ENCODE measurements around the gene NDE1.
"Not testable (repeated sequence)": the region's sequence is repeated elsewhere in the genome, so short reads cannot be mapped to it uniquely, and the experiment has no call there.

NDE1 gene

DNA sequence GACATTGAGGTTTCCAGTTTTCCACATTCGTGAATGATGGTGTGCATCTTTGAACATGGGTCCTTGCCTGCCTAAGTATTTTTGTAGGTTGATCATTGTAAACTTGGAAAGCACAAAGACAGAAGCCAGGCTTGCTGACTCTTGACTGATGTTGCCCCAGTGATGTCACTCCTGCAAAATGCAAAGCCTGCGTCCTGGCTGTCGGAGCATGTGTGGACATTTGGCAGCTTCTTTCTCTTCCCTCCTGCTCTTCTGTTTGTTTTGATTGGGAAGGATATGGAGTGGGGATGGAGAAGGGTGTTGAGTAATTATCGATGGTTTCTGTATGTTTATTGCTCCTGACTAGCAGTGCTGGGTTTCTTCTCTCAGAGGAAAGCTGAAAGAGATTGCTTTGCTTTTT, 3.2 kb downstream of the NDE1 start:
- FAIRE-seq, result no peak

DNA sequence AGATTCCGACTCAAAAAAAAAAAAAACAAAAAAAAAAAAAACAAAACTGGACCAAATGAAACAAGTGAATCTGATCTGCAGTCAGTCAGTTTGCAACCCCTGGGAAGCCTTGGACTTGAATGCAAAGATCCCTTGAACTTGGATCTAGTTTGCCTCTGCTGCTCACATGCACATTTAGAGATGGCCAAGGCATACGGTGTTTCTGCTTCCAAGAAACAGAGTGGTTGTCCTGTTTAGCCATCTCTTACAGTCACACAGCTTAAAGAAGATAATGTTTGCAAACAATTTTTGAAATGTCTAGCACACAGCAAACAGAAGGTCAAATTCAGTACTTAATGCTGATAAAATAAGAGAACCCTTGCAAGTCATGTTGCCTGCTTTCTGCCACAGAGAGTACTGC, 4.5 kb downstream of the NDE1 start:
- FAIRE-seq, result no peak

DNA sequence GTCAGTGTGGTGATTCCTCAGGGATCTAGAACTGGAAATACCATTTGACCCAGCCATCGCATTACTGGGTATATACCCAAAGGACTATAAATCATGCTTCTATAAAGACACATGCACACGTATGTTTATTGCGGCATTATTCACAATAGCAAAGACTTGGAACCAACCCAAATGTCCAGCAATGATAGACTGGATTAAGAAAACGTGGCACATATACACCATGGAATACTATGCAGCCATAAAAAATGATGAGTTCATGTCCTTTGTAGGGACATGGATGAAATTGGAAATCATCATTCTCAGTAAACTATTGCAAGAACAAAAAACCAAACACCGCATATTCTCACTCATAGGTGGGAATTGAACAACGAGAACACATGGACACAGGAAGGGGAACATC, 5.5 kb downstream of the NDE1 start:
- FAIRE-seq, result not testable (repeated sequence)

DNA sequence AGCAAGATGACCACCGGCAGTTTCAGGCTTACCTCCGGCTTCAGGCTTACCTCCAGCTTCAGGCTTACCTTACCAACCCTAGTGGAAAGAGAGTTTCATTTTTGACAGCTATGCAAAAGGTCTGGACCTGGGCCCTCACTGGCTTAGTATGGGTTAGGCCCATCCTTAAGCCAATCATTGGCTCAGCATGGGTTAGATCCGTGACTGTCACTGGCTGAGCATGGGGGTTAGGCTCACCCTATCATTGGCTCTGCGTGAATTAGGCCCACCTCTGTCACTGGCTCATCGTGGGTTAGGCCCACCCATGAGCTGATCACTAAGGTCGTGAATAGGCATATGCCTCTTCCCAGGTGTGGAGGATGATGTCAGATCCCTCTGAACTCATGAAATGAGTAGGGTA, 8.1 kb downstream of the NDE1 start:
- no peak for FAIRE-seq

DNA sequence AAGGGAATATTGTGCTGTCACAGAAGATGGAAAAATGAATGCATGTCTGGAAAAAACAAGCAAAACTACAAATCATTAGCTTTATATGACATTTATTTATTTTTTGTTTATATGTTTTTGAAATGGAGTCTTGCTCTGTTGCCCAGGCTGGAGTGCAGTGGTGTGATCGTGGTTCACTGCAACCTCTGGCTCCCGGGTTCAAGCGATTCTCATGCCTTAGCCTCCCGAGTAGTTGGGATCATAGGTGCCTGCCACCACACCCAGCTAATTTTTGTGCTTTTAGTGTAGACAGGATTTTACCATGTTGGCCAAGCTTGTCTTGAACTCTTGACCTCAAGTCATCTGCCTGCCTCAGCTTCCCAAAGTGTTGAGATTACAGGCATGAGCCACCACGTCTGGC, 8.5 kb downstream of the NDE1 start:
- no peak for FAIRE-seq

DNA sequence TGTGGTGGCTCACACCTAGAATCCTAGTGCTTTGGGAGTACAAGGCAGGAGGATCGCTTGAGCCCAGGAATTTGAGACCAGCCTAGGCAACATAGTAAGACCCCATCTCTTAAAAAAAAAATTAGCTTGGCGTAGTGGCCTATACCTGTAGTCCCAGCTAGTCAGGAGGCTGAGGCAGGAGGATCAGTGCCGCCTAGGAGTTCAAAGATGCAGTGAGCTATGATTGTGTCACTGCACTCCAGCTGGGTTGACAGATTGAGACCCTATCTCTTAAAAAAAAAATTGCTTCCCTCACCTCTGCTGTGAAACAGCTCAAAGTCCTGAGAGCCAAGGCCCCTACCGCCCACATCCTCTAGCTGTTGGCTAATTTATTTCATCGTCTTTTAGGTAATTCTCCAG, 10.2 kb downstream of the NDE1 start:
- FAIRE-seq, result no peak

DNA sequence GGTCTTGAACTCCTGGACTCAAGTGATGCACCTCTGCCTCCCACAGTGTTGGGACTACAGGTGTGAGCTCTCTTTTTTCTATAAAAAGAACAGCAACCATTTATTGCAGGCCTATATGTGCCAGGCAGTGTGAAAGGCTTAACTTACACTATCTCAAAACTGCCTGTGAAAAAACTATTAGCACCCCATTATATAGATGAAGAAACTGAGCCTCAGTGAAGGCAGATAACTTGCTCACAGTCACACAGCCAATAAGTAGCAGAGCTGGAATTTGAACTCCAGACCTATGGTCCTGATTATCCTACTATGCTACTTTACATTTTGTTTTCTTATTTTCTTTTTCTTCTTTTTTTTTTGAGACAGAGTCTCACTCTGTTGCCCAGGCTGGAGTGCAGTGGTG, 15.1 kb downstream of the NDE1 start:
- no peak for FAIRE-seq

DNA sequence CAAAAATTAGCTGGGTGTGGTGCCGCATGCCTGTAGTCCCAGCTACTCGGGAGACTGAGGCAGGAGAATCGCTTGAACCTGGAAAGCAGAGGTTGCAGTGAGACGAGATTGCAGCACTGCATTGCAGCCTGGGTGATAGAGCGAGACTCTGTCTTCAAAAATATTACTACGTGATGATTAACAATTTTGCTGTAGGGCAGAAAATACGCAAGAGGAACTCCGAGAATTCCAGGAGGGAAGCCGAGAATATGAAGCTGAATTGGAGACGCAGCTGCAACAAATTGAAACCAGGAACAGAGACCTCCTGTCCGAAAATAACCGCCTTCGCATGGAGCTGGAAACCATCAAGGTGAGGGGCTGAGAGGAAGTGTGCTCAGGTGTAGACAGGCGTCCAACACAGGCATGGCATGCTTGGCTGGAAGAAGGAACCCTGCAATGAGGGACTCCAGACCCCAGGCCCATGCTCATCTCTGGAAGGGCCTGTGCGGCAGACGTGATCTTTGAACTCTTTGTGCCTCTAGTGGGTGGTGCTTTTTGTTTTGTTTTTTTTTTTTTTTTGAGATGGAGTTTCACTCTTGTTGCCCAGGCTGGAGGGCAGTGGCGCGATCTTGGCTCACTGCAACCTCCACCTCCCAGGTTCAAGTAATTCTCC, 17.2 kb downstream of the NDE1 start:
- no peak for FAIRE-seq

DNA sequence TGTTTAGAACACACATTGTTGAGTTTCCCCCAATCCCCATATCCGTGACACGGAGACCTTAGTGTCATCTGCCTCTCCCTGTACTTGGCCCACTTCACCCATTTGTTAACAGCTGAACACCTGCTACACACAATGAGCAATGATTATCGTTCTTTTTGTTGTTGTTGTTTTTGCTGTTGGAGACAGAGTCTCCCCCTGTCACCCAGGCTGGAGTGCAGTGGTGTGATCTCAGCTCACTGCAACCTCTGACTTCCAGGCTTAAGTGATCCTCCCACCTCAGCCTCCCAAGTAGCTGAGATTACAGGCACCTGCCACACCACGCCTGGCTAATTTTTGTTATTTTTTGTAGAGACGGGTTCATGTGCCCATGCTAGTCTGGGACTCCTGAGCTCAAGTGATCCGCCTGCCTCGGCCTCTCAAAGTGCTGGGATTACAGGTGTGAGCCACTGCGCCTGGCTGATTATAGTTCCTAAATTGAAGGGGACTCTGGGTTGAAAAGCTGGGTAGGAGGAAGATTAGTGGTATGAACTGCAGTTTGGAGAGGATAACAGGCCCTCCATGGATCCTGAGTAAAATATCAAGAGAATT, 21.6 kb downstream of the NDE1 start:
- no peak for FAIRE-seq

DNA sequence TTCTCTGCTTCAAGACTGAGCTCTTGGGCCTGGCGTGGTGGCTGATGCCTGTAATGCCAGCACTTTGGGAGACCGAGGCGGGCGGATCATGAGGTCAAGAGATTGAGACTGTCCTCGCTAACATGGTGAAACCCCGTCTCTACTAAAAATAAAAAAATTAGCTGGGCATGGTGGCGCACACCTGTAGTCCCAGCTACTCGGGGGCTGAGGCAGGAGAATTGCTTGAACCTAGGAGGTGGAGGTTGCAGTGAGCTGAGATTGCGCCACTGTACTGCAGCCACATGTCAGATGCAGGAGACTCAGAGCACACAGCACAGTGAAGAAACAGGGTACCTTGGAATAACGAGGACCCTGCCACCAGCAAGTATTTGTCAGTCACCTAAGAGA, 22.1 kb downstream of the NDE1 start:
- not testable (repeated sequence) for FAIRE-seq

DNA sequence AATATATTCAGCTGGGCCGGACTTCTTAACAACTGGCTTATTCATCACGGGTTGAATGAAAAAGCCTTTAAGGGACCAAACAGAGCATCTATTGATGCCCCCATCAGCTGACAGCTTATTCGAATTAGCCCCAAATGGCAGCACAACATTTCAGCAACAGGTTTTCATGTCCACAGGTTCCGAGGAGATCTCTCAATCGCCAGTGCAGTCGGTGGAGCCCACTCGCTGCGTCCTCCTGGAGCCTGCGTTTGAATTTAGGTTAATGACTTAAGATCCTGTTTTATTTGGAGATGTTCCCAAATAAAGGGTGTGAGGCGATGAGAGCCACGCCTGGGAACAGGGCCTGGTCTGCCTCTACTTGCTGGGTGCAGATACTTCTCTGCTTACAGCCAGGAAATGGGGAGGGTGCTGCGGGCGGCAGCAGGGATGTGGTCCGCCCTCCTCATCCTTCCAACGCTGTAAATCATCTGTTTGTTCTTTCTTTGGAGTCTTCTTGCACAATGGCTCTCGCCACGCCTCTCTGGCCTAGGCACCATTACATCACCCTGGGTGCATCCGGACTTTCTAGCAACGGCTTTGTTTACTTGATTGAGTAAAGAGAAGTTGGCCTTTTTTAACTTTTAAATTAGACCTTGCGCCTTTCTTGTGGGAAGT, 22.6 kb downstream of the NDE1 start:
- FAIRE-seq, result no peak

DNA sequence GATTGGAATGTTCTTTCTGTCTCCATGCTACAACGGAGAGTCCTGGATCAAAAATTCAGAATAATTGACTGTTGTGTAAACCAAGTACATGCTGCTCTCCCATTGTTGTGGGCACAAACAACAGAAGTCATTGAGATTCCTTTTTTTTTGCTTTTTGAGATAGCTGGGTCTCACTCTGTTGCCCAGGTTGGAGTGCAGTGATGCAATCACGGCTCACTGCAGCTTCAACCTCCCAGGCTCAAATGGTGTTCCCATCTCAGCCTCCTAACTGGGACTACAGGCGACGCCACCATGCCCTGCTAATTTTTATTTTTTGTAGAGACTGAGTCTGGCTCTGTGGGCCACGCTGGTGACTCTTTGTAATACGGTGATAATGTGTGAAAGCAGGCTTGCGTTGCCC, 24.5 kb downstream of the NDE1 start:
- FAIRE-seq, result no peak

DNA sequence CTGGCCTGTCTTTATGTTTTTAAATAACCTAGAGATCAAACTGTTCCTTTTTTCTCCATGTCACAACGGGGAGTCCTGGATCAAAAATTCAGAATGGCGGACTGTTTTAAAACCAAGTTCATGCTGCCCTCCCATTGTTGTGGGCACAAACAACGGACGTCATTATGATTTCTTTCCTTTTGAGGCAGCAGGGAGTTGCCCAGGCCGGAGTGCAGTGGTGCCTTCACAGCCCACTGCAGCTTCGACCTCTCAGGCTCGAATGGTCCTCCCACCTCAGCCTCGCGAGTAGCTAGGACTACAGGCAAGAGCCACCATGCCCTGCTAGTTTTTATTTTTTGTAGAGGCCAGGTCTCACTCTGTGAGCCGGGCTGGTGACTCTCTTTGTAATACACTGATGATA, 26.5 kb downstream of the NDE1 start:
- no peak for FAIRE-seq

DNA sequence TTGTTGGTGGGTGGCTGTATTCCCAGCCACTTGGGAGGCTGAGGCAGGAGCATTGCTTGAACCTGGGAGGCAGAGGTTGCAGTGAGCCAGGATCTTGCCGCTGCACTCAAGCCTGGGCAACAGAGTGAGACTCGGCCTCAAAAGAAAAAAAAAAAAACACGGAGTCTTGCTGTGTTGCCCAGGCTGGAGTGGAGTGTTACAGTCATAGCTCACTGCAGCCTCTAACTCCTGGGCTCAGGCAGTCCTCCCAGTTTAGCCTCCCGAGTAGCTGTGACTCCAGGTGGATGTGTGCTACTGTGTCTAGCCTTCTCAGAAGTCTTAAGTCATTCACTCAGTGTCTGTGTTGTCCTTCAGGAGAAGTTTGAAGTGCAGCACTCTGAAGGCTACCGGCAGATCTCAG, 27.4 kb downstream of the NDE1 start:
- FAIRE-seq, result no peak

DNA sequence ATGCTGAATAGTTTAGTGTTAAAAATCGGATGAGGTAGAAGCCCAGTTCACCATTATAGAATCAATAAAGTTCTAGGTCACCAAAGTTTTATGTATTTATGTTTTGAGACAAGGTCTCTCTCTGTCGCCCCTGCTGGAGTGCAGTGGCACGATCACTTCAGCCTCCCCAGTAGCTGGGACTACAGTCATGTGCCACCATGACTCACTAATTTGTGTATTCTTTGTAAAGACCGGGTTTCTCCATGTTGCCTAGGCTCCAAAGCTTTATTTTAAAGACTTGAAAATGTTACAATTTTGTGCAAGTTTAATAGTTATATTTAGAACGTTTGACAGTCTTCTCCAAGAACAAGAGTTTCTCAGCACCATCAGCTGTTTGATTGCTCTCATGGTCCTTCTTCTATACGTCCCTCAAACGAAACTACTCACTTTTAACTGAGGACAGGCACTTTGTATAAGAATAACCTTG, 32.1 kb downstream of the NDE1 start:
- peak; percentile 27 for FAIRE-seq

DNA sequence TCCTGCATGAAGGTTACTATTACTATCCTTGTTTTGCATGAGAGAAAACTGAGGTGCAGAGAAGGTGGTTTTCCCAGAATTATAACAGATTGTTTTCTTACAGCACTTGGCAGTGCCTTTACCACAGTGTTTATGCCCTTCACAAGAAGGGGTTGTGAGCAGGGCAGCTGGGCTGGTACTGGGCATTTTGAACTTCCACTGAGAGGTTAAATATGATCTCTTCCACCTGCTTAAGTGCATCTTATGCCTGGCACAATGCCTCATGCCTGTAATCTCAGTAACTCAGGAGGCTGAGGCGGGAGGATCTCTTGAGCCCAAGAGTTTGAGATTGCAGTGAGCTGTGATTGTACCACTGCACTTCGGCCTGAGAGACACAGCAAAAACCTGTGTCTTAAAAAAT, 36.2 kb downstream of the NDE1 start:
- FAIRE-seq, result no peak

DNA sequence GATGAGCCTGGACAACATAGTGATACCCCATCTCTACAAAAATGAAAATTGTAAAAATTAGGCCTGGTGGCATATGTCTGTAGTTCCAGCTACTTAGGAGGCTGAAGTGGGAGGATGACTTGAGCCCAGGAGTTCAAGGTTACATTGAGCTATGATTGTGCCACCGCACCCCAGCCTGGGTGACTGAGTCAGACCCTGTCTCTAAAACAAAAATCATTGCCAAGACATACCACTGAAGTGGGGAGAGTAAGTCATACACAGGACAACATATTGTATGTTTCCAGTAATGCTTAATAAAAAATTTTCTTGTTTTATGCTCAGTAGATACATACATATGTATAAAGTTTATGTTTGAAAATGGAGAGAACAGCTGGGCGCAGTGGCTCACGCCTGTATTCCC, 39.2 kb downstream of the NDE1 start:
- FAIRE-seq, result no peak

DNA sequence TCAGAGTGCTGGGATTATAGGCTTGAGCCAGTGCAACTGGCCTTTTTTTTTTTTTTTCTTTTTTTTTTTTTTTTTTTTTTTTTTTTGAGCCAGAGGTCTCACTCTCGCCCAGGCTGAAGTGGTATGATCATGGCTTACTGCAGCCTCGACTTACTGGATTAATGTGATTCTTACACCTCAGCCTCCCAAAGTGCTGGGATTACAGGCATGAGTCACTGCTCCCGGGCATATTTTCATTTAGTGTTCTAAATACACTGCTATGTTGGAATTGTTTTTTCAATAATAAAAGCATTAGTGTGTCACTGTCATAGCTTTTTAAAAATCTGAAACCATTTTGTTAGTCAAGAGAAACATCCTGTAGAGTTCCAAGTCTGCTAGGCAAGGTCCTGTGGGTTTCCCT, 40.3 kb downstream of the NDE1 start:
- no peak for FAIRE-seq

DNA sequence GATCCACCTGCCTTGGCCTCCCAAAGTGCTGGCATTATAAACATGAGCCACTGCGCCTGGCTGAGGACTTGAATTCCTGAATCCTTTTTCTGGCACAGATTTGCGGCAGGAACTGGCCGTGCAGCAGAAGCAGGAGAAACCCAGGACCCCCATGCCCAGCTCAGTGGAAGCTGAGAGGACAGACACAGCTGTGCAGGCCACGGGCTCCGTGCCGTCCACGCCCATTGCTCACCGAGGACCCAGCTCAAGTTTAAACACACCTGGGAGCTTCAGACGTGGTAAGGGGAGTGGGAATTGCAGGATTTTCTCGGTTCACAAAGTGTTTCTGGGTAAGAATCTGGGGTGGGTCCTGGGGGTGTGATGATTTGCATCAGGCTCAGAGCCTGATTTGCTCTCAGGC, 41.0 kb downstream of the NDE1 start:
- FAIRE-seq, result no peak

DNA sequence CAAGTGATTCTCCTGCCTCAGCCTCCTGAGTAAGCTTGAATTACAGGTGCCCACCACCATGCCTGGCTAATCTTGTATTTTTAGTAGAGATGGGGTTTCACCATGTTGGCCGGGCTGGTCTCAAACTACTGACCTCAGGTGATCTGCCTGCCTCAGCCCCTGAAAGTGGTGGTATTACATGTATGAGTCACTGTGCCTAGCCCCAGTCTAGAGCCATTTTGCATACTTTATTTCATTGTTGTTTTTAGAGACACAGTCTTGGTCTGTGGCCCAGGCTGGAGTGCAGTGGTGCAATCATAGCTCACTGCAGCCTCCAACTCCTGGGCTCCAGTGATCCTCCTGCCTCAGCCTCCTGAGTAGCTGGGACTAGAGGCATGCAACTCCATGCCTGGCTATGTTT, 42.5 kb downstream of the NDE1 start:
- FAIRE-seq, result not testable (repeated sequence)

DNA sequence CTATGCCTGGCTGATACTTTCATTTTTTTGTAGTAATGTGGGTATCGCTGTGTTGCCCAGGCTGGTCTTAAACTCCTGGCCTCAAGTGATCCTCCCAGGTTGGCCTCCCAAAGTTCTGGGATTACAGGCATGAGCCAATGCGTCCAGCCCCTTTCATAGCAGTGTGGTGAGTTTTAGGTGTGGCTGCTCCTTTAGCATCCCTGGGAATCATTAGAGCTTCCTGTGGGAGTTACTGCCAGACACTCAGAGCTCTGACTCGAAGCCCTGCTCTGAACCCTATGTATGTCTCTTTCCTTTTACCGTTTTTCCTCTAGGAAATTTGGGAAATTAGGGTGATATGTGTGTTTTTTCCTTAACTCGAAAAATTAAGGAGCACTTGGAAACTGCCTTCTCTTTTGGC, 44.5 kb downstream of the NDE1 start:
- no peak for FAIRE-seq

DNA sequence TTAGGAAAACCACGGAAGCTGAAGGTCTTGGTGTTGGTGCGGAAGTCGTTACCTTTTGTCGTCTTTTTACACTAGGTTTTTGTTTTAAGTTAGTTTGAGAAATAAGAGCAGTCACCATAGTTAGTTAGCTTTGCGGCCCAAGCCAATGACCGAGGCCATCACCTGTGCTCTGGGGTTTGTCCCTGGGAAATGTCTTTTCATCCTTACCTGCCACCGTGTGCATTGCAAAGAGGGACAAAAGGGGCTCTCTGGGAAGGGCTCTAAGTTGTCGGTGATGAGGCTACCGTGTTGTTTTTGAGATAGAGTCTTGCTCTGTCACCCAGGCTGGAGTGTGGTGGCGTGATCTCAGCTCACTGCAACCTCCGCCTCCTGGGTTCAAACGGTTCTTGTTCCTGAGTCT, 49.8 kb downstream of the NDE1 start:
- no peak for FAIRE-seq

DNA sequence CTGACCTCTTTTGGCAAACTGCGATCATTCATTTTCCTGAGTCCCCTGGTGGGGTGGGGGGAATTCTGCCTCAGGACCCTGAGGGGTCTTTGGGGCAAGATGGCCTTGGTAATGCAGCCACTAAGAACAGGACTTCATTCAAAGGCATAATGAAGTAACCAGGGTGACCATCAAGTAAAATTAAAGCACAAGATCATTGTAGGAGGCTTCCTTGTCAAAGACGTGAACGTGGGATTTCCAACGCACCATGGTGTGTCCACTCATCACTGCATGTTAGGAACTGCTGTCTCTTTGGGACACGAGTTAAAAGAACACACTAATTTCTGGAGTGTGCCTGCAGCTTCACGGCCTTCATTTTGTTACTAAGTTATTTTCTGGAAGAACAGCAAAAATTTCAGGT, 51.3 kb downstream of the NDE1 start:
- FAIRE-seq, result no peak
